ENCODE results near the gene STAT5A. TPM values are rescaled to one million over a fixed set of nuclear protein-coding genes. Genes with fewer than 3 reads are reported as not detected.

STAT5A gene
- total RNA-seq, 1 experiment from 2014 or later, result 0.19 TPM

- Histone ChIP-seq H3K4me1 (ENCODE audit: insufficient read depth, low read length, poor library complexity, severe bottlenecking) (peaks cover 6% of the 10 kb centered on the region), H3K27me3 (replicated peaks; ENCODE audit: insufficient read depth, low read depth, low read length, poor library complexity) (no peaks in the 10 kb centered on the region), H3K36me3 (ENCODE audit: insufficient read depth, low read length, poor library complexity, severe bottlenecking) (no peaks in the 10 kb centered on the region), H3K27ac (ENCODE audit: low read depth, low read length, poor library complexity, severe bottlenecking) (no peak overlapping the region), H3K4me3 (ENCODE audit: low read depth, low read length, poor library complexity, severe bottlenecking) (no peak overlapping the region), H3K9me3 (ENCODE audit: low read depth, low read length, poor library complexity, severe bottlenecking) (no peaks in the 10 kb centered on the region)
- ChIA-PET CTCF (interaction anchor here (0.6 kb wide), 1 partner anchor 42 kb away, joined by 4 read pairs; no protein-coding TSS in a partner anchor), POLR2A (ENCODE audit: low non-redundant PET) (no interaction called here)
- no TSS peak for BruUV-seq (replicated peaks)
- intact Hi-C loops (cut with micrococcal nuclease; ENCODE audit: unreplicated experiment), result no loop called here
- no peak for DNase-seq (ENCODE audit: low spot score)
- TF ChIP-seq EZH2 (IDR thresholded peaks at IDR 0.05; ENCODE audit: borderline replicate concordance, low read depth, low read length, poor library complexity, severe bottlenecking), result no peak
- no peak for TF ChIP-seq CTCF (conservative IDR thresholded peaks at IDR 0.05; ENCODE audit: low read depth, low read length)
Observed at GRCh38 chr17:42270170-42270535, 18.1 kb upstream of the STAT5A start.

- ChIA-PET POLR2A (ENCODE audit: low non-redundant PET) (no interaction called here), CTCF (no interaction called here)
- no peak for TF ChIP-seq CTCF (conservative IDR thresholded peaks at IDR 0.05; ENCODE audit: low read depth, low read length)
- TF ChIP-seq EZH2 (IDR thresholded peaks at IDR 0.05; ENCODE audit: borderline replicate concordance, low read depth, low read length, poor library complexity, severe bottlenecking), result no peak
- peaks cover 8% of the 10 kb centered on the region for H3K4me1 ChIP-seq (ENCODE audit: insufficient read depth, low read length, poor library complexity, severe bottlenecking)
- DNase-seq (ENCODE audit: low spot score), result no peak
- no peaks in the 10 kb centered on the region for H3K9me3 ChIP-seq (ENCODE audit: low read depth, low read length, poor library complexity, severe bottlenecking)
- no TSS peak for BruUV-seq (replicated peaks)
- no peak overlapping the region for H3K27ac ChIP-seq (ENCODE audit: low read depth, low read length, poor library complexity, severe bottlenecking)
- intact Hi-C loops (cut with micrococcal nuclease; ENCODE audit: unreplicated experiment), result no loop called here
- H3K27me3 ChIP-seq (replicated peaks; ENCODE audit: insufficient read depth, low read depth, low read length, poor library complexity), result no peaks in the 10 kb centered on the region
- no peaks in the 10 kb centered on the region for H3K36me3 ChIP-seq (ENCODE audit: insufficient read depth, low read length, poor library complexity, severe bottlenecking)
- H3K4me3 ChIP-seq (ENCODE audit: low read depth, low read length, poor library complexity, severe bottlenecking), result no peak overlapping the region
Observed at GRCh38 chr17:42270596-42270995, 17.7 kb upstream of the STAT5A start.

- Histone ChIP-seq H3K27me3 (replicated peaks; ENCODE audit: insufficient read depth, low read depth, low read length, poor library complexity) (no peaks in the 10 kb centered on the region), H3K27ac (ENCODE audit: low read depth, low read length, poor library complexity, severe bottlenecking) (no peak overlapping the region), H3K36me3 (ENCODE audit: insufficient read depth, low read length, poor library complexity, severe bottlenecking) (no peaks in the 10 kb centered on the region), H3K4me1 (ENCODE audit: insufficient read depth, low read length, poor library complexity, severe bottlenecking) (peaks cover 8% of the 10 kb centered on the region), H3K9me3 (ENCODE audit: low read depth, low read length, poor library complexity, severe bottlenecking) (no peaks in the 10 kb centered on the region), H3K4me3 (ENCODE audit: low read depth, low read length, poor library complexity, severe bottlenecking) (no peak overlapping the region)
- no TSS peak for BruUV-seq (replicated peaks)
- CTCF ChIA-PET, result no interaction called here
- DNase-seq (ENCODE audit: low spot score), result no peak
- TF ChIP-seq EZH2 (IDR thresholded peaks at IDR 0.05; ENCODE audit: borderline replicate concordance, low read depth, low read length, poor library complexity, severe bottlenecking), result no peak
- no peak for TF ChIP-seq CTCF (conservative IDR thresholded peaks at IDR 0.05; ENCODE audit: low read depth, low read length)
- POLR2A ChIA-PET (ENCODE audit: low non-redundant PET), result no interaction called here
- intact Hi-C loops (cut with micrococcal nuclease; ENCODE audit: unreplicated experiment), result no loop called here
Observed at GRCh38 chr17:42271006-42271778, 17.1 kb upstream of the STAT5A start.

Measured in A673 (cell line).